ENCODE results near the gene RFX5.
"Not testable (repeated sequence)": the region's sequence is repeated elsewhere in the genome, so short reads cannot be mapped to it uniquely, and the experiment has no call there.

RFX5 gene

GRCh38 chr1:151361883-151362282, 14.8 kb upstream of the RFX5 start:
- no peak for DNase-seq

GRCh38 chr1:151356696-151357095, 9.6 kb upstream of the RFX5 start:
- no peak for DNase-seq

- DNase-seq, result no peak
These were observed 5.1 kb upstream of the RFX5 start for GRCh38 chr1:151352021-151352718.

- DNase-seq, result not testable (repeated sequence)
These were observed 3.3 kb upstream of the RFX5 start for GRCh38 chr1:151350323-151350722.

- DNase-seq, result no peak
These were observed 633 bp upstream of the RFX5 start for GRCh38 chr1:151347523-151348246.

GRCh38 chr1:151346082-151346768, 827 bp downstream of the RFX5 start:
- DNase-seq, result no peak

GRCh38 chr1:151344291-151344690, 2.8 kb downstream of the RFX5 start:
- no peak for DNase-seq

- DNase-seq, result no peak
These were observed 3.5 kb downstream of the RFX5 start for GRCh38 chr1:151343587-151343986.

GRCh38 chr1:151342569-151342968, 4.5 kb downstream of the RFX5 start:
- no peak for DNase-seq

- no peak for DNase-seq
These were observed 5.0 kb downstream of the RFX5 start for GRCh38 chr1:151342021-151342420.

- peak in 1 of 2 donors; percentile 76 for DNase-seq
These were observed 5.9 kb downstream of the RFX5 start for GRCh38 chr1:151340870-151341754.

- no peak for DNase-seq
These were observed 10.5 kb downstream of the RFX5 start for GRCh38 chr1:151336556-151336955.

- DNase-seq, result no peak
These were observed 12.2 kb downstream of the RFX5 start for GRCh38 chr1:151334822-151335221.

GRCh38 chr1:151327903-151328674, 19.0 kb downstream of the RFX5 start:
- DNase-seq, result no peak

GRCh38 chr1:151327223-151327902, 19.7 kb downstream of the RFX5 start, which contains the start of gene PI4KB:
Gene PI4KB, minus strand, starts transcription at chr1:151327416. Its CDS starts 10,935 bp downstream, at chr1:151316481.
- peak; percentile 86 to 97 for DNase-seq

GRCh38 chr1:151326619-151327222, 20.3 kb downstream of the RFX5 start:
- DNase-seq, result peak in 1 of 2 donors; percentile 73

- DNase-seq, result no peak
These were observed 21.2 kb downstream of the RFX5 start for GRCh38 chr1:151325646-151326429.

GRCh38 chr1:151325231-151325630, 21.8 kb downstream of the RFX5 start:
- no peak for DNase-seq

GRCh38 chr1:151324390-151324930, 22.6 kb downstream of the RFX5 start:
- no peak for DNase-seq

- no peak for DNase-seq
These were observed 28.1 kb downstream of the RFX5 start for GRCh38 chr1:151318975-151319374.
